ENCODE data around the gene OCLN. TPM values are rescaled to one million over a fixed set of nuclear protein-coding genes. Genes with fewer than 3 reads are reported as not detected.

OCLN gene
- total and polyA plus RNA-seq, 4 donors, result 9.9 to 53.9 (median 19.0) TPM

DNA sequence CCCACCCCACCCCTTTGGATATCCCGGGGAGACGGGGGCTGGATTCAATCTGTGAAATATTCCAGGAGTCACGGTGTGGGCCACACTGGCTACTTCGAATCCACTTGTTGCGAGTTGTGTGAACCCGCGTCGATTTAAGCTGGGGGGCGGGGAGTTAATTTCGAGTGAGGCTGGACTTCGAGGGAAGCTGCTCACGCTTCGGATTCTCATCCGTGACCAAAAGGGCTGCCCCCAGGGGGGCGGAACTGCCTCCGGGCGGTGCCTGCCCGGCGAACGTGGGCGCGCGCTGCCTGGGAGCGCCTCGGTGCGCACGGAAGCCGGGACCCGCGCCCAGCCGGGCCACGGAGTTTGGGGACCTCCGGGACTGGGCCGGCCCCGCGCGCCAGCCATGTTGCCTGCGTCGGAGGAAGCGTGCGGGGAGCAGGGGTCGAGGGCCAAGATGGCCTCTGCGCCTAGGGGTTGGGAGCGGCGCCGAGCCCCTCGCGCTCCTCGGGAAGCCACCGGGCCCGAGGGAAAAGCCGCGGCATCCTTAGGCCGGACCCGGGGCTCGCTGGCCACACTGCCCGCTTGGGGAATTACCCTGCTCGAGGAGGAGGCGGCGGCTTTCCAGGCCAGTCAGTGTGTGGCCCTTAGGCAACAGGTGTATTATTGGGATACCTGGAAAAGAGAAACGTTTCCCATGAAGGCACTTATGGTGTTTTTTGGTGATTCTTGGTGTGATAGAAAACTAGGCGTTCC, 975 bp downstream of the OCLN start:
- no peaks in the 10 kb centered on the region for H3K36me3 ChIP-seq (ENCODE audit: control insufficient read depth in 4 of 4, insufficient read depth in 3 of 4, low read depth in 1 of 4, low read length in 3 of 4)
- H3K4me1 ChIP-seq (ENCODE audit: control insufficient read depth in 4 of 4, insufficient read depth in 4 of 4, low read length in 3 of 4), result peaks cover 4 to 47% (median 31%) of the 10 kb centered on the region in 4 donors
- 2% methylated on average over 62 of the region's 62 CpGs for WGBS
- peak overlapping the region; percentile 95 to 100 for H3K27ac ChIP-seq (ENCODE audit: low read depth in 1 of 2, low read length in 2 of 2)
- H3K4me3 ChIP-seq (ENCODE audit: low read depth in 1 of 3, low read length in 3 of 3), result peak overlapping the region; percentile 82 to 92 (median 88)
- DNase-seq (ENCODE audit: low spot score), result peak; percentile 52
- TF ChIP-seq TAF1 (conservative IDR thresholded peaks at IDR 0.05), result no peak
- TF ChIP-seq GABPA (IDR thresholded peaks at IDR 0.05 in 1 of 2, conservative IDR thresholded peaks at IDR 0.05 in 1 of 2), result no peak
- TF ChIP-seq, protein P1, sequence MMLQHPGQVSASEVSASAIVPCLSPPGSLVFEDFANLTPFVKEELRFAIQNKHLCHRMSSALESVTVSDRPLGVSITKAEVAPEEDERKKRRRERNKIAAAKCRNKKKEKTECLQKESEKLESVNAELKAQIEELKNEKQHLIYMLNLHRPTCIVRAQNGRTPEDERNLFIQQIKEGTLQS (IDR thresholded peaks at IDR 0.05), result no peak
- no peak for TF ChIP-seq SP1 (IDR thresholded peaks at IDR 0.05)
- peak in 1 of 2 donors; percentile 9 for TF ChIP-seq HNF4A (conservative IDR thresholded peaks at IDR 0.05)
- no peak for TF ChIP-seq HNF4G (IDR thresholded peaks at IDR 0.05)
- TF ChIP-seq, protein P2, sequence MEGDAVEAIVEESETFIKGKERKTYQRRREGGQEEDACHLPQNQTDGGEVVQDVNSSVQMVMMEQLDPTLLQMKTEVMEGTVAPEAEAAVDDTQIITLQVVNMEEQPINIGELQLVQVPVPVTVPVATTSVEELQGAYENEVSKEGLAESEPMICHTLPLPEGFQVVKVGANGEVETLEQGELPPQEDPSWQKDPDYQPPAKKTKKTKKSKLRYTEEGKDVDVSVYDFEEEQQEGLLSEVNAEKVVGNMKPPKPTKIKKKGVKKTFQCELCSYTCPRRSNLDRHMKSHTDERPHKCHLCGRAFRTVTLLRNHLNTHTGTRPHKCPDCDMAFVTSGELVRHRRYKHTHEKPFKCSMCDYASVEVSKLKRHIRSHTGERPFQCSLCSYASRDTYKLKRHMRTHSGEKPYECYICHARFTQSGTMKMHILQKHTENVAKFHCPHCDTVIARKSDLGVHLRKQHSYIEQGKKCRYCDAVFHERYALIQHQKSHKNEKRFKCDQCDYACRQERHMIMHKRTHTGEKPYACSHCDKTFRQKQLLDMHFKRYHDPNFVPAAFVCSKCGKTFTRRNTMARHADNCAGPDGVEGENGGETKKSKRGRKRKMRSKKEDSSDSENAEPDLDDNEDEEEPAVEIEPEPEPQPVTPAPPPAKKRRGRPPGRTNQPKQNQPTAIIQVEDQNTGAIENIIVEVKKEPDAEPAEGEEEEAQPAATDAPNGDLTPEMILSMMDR (IDR thresholded peaks at IDR 0.05; ENCODE audit: low read depth, low read length, missing input control), result no peak
- no peak for TF ChIP-seq FOXA1 (IDR thresholded peaks at IDR 0.05)
- TF ChIP-seq RXRA (IDR thresholded peaks at IDR 0.05), result no peak
- peak in 1 of 2 donors; percentile 12 for TF ChIP-seq RAD21 (IDR thresholded peaks at IDR 0.05)
- no peak for TF ChIP-seq JUND (IDR thresholded peaks at IDR 0.05)
- TF ChIP-seq, protein P3, sequence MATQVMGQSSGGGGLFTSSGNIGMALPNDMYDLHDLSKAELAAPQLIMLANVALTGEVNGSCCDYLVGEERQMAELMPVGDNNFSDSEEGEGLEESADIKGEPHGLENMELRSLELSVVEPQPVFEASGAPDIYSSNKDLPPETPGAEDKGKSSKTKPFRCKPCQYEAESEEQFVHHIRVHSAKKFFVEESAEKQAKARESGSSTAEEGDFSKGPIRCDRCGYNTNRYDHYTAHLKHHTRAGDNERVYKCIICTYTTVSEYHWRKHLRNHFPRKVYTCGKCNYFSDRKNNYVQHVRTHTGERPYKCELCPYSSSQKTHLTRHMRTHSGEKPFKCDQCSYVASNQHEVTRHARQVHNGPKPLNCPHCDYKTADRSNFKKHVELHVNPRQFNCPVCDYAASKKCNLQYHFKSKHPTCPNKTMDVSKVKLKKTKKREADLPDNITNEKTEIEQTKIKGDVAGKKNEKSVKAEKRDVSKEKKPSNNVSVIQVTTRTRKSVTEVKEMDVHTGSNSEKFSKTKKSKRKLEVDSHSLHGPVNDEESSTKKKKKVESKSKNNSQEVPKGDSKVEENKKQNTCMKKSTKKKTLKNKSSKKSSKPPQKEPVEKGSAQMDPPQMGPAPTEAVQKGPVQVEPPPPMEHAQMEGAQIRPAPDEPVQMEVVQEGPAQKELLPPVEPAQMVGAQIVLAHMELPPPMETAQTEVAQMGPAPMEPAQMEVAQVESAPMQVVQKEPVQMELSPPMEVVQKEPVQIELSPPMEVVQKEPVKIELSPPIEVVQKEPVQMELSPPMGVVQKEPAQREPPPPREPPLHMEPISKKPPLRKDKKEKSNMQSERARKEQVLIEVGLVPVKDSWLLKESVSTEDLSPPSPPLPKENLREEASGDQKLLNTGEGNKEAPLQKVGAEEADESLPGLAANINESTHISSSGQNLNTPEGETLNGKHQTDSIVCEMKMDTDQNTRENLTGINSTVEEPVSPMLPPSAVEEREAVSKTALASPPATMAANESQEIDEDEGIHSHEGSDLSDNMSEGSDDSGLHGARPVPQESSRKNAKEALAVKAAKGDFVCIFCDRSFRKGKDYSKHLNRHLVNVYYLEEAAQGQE (IDR thresholded peaks at IDR 0.05), result peak; percentile 8
- TF ChIP-seq YY1 (IDR thresholded peaks at IDR 0.05), result peak; percentile 52
- TF ChIP-seq, protein P4, sequence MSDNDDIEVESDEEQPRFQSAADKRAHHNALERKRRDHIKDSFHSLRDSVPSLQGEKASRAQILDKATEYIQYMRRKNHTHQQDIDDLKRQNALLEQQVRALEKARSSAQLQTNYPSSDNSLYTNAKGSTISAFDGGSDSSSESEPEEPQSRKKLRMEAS (IDR thresholded peaks at IDR 0.05), result no peak
- no peak for TF ChIP-seq ZBTB33 (IDR thresholded peaks at IDR 0.05)
- TF ChIP-seq EGR1 (IDR thresholded peaks at IDR 0.05; ENCODE audit: low read depth in 2 of 2), result no peak
- TF ChIP-seq FOXA2 (IDR thresholded peaks at IDR 0.05), result no peak
- TF ChIP-seq NR2F2 (IDR thresholded peaks at IDR 0.05), result no peak
- peak overlapping the region; percentile 69 to 75 for H3K9ac ChIP-seq (ENCODE audit: low read depth in 1 of 2, low read length in 2 of 2)
- H3K9me3 ChIP-seq (ENCODE audit: control insufficient read depth in 4 of 4, low read length in 3 of 4), result no peaks in the 10 kb centered on the region
- no peaks in the 10 kb centered on the region for H3K27me3 ChIP-seq (ENCODE audit: control insufficient read depth in 4 of 4, insufficient read depth in 4 of 4, low read length in 3 of 4)
